GM12878 (cell line): ENCODE measurements around the gene SLC39A5.

ENCODE experiments used
- CUX1 ChIP-seq: IDR thresholded peaks from 2 replicates; pipeline ENCODE4 v1.6.1; 2012; ENCODE audit warnings: improper control_type of control experiment, low read depth, low read length; ENCODE audit not compliant: insufficient replicate concordance
- EZH2 ChIP-seq: IDR thresholded peaks from 2 replicates; pipeline ENCODE4 v1.6.1; 2012; ENCODE audit warnings: low read depth, mild to moderate bottlenecking, control low read depth, inconsistent platforms, low read length, borderline replicate concordance; ENCODE audit not compliant: control insufficient read depth
- KLF5 ChIP-seq: fragments of 450-650 bp; IDR thresholded peaks from 2 replicates; pipeline ENCODE4 v1.6.1; 2014; ENCODE audit warnings: mild to moderate bottlenecking; ENCODE audit not compliant: partially characterized antibody
- POLR2AphosphoS5 ChIP-seq: IDR thresholded peaks from 2 replicates; pipeline ENCODE4 v1.6.1; 2011; ENCODE audit warnings: mild to moderate bottlenecking, low read length, inconsistent platforms
- ZNF24 ChIP-seq: fragments of 450-650 bp; IDR thresholded peaks from 2 replicates; pipeline ENCODE4 v1.6.1; 2017; ENCODE audit warnings: antibody characterized with exemption, mild to moderate bottlenecking
- TF ChIP-seq, protein P1 (sequence below), 3 experiments: IDR thresholded peaks in 2 of 3; conservative IDR thresholded peaks in 1 of 3; 2 replicates each; pipeline ENCODE4 v1.5.1; 2011; ENCODE audit warnings: low read depth in 3 of 3, low read length in 3 of 3, mild to moderate bottlenecking in 3 of 3, control low read depth in 2 of 3, moderate library complexity in 2 of 3, inconsistent platforms in 1 of 3, mixed read lengths in 1 of 3; ENCODE audit not compliant: control insufficient read depth in 2 of 3, insufficient read depth in 1 of 3; ENCODE audit errors: extremely low read depth in 1 of 3
- TF ChIP-seq, protein P2 (sequence below): IDR thresholded peaks from 2 replicates; pipeline ENCODE4 v1.6.1; 2012; ENCODE audit warnings: mild to moderate bottlenecking, low read depth, low read length
- TF ChIP-seq, protein P3 (sequence below): fragments of 450-650 bp; formaldehyde crosslinking; IDR thresholded peaks from 2 replicates; pipeline ENCODE4 v1.4.0; 2022; ENCODE audit warnings: mild to moderate bottlenecking, moderate library complexity

DNA sequence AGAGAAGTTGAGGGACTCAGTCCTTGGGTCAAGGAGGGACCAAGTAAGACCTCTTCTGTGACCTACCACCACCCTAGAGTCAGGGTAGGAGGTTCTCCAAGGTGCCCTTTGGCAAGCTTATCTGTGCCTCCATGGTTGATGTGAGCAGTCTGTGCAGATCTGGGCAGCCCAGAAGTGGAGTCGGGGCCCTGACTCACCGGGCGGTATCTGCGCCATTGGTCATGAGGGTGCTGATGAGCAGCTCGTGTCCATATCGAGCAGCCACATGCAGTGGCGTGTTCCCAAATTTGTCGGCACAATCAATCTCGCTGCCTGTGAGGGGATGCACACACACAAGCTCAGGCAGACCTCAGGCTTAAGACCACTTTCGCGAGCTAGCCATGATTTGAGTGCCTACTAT is 23.2 kb downstream of the SLC39A5 start:
- TF ChIP-seq CUX1 (no peak), ZNF24 (no peak), POLR2AphosphoS5 (no peak), KLF5 (no peak), EZH2 (no peak)
- TF ChIP-seq, protein P1, sequence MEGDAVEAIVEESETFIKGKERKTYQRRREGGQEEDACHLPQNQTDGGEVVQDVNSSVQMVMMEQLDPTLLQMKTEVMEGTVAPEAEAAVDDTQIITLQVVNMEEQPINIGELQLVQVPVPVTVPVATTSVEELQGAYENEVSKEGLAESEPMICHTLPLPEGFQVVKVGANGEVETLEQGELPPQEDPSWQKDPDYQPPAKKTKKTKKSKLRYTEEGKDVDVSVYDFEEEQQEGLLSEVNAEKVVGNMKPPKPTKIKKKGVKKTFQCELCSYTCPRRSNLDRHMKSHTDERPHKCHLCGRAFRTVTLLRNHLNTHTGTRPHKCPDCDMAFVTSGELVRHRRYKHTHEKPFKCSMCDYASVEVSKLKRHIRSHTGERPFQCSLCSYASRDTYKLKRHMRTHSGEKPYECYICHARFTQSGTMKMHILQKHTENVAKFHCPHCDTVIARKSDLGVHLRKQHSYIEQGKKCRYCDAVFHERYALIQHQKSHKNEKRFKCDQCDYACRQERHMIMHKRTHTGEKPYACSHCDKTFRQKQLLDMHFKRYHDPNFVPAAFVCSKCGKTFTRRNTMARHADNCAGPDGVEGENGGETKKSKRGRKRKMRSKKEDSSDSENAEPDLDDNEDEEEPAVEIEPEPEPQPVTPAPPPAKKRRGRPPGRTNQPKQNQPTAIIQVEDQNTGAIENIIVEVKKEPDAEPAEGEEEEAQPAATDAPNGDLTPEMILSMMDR (IDR thresholded peaks at IDR 0.05 in 2 of 3, conservative IDR thresholded peaks at IDR 0.05 in 1 of 3; ENCODE audit: control insufficient read depth in 2 of 3, extremely low read depth in 1 of 3, insufficient read depth in 1 of 3, low read depth in 3 of 3, low read length in 3 of 3) = no peak
- TF ChIP-seq, protein P2, sequence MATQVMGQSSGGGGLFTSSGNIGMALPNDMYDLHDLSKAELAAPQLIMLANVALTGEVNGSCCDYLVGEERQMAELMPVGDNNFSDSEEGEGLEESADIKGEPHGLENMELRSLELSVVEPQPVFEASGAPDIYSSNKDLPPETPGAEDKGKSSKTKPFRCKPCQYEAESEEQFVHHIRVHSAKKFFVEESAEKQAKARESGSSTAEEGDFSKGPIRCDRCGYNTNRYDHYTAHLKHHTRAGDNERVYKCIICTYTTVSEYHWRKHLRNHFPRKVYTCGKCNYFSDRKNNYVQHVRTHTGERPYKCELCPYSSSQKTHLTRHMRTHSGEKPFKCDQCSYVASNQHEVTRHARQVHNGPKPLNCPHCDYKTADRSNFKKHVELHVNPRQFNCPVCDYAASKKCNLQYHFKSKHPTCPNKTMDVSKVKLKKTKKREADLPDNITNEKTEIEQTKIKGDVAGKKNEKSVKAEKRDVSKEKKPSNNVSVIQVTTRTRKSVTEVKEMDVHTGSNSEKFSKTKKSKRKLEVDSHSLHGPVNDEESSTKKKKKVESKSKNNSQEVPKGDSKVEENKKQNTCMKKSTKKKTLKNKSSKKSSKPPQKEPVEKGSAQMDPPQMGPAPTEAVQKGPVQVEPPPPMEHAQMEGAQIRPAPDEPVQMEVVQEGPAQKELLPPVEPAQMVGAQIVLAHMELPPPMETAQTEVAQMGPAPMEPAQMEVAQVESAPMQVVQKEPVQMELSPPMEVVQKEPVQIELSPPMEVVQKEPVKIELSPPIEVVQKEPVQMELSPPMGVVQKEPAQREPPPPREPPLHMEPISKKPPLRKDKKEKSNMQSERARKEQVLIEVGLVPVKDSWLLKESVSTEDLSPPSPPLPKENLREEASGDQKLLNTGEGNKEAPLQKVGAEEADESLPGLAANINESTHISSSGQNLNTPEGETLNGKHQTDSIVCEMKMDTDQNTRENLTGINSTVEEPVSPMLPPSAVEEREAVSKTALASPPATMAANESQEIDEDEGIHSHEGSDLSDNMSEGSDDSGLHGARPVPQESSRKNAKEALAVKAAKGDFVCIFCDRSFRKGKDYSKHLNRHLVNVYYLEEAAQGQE = no peak
- TF ChIP-seq, protein P3, sequence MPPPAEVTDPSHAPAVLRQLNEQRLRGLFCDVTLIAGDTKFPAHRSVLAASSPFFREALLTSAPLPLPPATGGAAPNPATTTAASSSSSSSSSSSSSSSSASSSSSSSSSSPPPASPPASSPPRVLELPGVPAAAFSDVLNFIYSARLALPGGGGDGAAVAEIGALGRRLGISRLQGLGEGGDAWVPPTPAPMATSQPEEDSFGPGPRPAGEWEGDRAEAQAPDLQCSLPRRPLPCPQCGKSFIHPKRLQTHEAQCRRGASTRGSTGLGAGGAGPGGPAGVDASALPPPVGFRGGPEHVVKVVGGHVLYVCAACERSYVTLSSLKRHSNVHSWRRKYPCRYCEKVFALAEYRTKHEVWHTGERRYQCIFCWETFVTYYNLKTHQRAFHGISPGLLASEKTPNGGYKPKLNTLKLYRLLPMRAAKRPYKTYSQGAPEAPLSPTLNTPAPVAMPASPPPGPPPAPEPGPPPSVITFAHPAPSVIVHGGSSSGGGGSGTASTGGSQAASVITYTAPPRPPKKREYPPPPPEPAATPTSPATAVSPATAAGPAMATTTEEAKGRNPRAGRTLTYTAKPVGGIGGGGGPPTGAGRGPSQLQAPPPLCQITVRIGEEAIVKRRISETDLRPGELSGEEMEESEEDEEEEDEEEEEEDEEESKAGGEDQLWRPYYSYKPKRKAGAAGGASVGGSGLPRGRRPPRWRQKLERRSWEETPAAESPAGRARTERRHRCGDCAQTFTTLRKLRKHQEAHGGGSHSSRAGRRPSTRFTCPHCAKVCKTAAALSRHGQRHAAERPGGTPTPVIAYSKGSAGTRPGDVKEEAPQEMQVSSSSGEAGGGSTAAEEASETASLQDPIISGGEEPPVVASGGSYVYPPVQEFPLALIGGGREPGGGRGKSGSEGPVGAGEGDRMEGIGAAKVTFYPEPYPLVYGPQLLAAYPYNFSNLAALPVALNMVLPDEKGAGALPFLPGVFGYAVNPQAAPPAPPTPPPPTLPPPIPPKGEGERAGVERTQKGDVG (CRISPR knock-in tag) = no peak
